GM19468 (cell line): ENCODE results near the gene ZNF431.
"Not testable (repeated sequence)": the region's sequence is repeated elsewhere in the genome, so short reads cannot be mapped to it uniquely, and the experiment has no call there.

ENCODE experiments used
- ATAC-seq: cut with Tn5 transposase; IDR thresholded peaks from one replicate; pipeline ENCODE4 v1.9.1; 2021; ENCODE audit warnings: mild to moderate bottlenecking, moderate library complexity, moderate number of reproducible peaks; ENCODE audit not compliant: unreplicated experiment; ENCODE audit errors: extremely low read depth

The ZNF431 gene

GRCh38 chr19:21143428-21143827 lies 1.6 kb downstream of the ZNF431 start:
- ATAC-seq = no peak

DNA sequence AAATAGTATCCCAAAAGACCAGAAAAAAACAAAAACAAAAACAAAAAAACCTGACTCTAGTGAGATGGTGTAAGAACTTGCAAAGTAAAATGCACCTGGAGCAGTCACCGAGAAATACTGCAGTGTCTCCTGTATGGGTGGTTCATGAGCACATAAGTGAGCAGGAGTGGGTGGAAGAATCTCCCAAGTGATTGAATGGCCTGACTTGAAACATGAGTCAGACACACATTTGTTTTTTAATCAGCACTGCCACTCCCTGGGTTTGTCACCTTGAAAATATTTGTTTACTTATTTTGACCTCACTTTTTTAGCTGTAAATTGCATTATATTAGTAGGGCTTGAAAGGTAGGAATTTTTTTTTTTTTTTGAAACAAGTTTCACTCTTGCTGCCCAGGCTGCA lies 2.0 kb downstream of the ZNF431 start:
- no peak for ATAC-seq

DNA sequence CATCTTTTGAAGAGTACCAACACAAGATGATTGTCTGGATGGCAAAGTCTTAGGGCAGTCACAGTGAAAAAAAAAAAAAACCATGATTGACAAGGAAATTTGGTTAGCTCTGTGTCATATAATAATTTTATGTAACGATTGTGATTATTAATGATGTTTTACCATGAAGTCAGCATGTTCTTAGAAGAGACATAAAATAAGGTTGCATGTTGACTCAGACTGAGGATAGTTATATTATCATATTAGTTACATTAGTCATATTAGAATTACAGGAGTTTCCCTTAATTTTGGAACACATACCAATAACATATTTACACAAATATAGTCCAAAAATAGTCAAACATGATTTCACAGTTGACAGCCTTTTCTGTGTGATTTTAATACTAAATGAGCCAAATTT lies 5.7 kb downstream of the ZNF431 start:
- no peak for ATAC-seq

DNA sequence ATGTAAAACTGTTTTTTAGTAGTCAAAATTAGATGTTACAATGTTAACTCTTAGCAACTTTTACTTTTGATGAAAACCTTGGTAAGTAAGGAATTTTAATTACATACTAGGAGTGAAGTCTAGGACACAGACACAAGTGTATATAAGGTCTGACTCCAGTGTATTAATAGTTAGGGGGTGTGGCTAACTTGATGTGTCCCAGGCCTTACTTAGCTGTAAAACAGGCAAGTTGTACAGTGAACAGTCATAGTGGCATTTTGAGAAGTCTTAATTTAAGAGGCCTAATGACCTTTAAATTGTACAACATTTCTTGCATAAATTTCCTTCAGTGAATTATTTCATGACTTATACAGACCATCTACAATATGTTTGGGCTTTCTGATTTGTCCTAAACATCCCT lies 6.8 kb downstream of the ZNF431 start:
- ATAC-seq = no peak

DNA sequence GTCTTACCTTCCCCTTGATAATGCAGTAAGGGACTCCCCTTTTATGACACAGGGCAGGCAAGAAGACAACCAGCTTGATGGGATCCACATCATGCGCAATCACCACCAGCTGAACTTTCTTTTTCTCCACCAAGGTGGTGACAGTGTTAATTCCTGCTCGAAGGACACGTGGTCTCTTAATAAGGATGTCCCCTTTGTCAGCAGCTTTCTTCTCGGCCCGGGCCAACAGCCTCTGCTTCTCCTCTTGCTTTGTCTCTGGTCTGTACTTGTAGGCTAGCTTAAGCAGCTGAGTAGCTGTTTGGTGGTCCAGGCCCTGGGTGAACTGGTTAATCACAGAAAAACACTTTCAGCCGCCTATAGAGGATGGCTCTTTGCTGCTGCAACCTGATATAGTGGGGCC lies 8.0 kb downstream of the ZNF431 start:
- no peak for ATAC-seq

DNA sequence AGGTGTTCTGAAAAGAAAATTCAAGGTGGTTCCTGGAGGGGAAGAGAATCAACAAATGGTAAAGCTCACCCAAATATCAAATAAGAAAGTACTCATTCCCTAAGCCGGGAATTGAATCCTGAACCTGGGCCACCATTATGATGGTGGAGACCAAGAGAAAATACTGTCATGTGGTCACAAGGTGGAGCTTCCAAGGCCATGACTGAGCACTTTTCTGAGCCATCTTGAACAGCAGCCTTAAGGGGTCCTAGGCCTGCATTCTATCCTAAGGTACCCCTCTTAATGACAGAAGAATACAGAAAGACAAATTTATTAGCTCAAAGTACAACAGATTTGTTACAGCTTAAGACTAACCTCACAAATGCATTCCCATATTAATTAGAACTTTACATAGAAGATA lies 9.6 kb downstream of the ZNF431 start:
- no peak for ATAC-seq

DNA sequence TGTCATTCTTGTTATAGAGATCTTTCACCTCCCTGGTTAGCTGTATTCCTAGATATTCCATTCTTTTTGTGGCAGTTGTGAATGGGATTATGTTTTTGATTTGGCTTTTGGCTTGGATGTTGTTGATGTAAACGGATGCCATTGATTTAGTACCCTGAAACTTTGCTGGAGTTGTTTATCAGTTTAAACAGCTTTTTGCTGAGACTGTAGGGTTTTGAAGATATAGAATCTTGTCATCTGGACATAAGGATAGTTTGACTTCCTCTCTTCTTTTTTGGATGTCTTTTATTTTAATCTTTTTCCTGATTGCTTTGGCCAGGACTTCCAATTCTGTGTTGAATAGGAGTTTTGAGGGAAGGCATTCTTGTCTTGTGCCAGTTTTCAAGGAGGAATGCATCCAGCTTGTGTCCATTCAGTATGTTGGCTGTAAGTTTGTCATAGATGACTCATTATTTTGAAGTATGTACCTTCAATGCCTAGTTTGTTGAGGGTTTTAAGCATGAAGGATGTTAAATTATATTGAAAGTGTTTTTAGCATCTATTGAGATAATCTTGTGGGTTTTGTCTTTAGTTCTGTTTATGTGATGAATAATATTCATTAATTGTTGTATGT lies 16.8 kb downstream of the ZNF431 start:
- no peak for ATAC-seq

DNA sequence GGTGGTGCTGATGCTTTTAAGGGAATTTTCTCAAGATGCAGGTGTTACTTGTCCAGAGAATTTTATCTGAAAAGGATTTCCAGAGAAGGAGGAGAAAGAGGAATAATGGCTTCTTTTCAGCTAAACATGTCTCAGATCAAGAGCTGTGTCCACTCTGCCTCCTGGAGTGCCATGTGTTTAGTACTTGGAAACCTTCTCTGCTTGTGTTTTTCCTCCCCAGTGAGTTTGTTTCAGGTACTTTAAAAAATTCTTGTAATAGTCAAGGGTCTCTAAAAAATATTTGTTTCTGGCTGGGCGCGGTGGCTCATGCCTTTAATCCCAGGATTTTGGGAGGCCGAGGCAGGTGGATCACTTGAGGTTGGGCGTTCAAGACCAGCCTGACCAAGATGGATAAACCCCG lies 22.7 kb downstream of the ZNF431 start:
- no peak for ATAC-seq

DNA sequence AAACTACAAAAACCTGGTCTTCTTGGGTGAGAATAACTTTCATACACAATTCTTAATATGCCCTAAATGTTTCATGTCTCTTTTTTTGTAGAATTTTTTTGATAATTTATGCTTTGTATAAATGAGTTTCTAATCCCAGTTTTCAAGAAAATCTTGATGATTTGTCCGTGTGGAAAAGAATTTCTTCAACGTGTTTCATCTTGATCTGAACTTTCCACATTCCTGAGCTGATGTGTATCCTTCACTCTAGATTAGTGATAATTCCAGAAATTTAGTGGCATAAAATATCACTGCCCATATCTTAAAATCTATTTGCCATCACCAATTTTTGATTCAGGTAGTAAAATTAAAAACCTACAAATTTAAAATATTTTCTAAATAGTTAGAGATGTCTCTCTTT lies 24.6 kb downstream of the ZNF431 start:
- no peak for ATAC-seq

DNA sequence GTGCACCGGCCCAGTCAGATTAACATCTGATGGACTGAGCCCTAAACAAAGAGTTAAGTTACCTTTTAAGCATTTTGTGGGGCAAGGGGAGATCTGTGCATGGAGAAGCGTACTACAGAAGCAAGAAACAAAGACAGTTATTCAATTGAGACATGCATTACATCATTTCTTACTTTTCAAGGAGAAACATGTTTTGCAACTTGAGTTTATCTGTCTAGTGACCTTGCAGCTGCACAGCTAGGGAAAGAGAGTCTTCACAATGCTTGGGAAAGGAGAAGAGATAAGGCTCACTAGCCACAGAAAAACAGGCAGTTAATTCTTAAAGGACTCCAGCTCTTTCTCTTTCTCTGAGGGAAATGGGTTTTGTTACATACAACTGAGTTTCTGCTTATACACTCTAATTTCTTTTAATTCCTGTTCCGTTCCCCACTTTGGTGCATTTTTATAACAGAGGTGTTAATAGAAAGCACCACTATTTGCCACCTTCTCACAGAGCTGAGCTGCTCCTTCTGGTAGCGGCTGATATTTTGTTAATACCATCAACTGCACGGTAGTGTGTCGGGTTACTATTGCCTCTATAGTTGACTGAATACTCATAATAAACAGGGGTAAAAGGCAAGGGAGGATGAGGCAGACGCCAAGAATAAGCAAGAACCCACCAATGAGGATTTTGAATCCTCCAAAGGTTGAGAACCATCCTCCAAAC lies 55.9 kb downstream of the ZNF431 start:
- no peak for ATAC-seq

GRCh38 chr19:21202865-21203494 lies 61.1 kb downstream of the ZNF431 start:
- no peak for ATAC-seq

- ATAC-seq = no peak
Observed at GRCh38 chr19:21210037-21210621, 68.3 kb downstream of the ZNF431 start.

DNA sequence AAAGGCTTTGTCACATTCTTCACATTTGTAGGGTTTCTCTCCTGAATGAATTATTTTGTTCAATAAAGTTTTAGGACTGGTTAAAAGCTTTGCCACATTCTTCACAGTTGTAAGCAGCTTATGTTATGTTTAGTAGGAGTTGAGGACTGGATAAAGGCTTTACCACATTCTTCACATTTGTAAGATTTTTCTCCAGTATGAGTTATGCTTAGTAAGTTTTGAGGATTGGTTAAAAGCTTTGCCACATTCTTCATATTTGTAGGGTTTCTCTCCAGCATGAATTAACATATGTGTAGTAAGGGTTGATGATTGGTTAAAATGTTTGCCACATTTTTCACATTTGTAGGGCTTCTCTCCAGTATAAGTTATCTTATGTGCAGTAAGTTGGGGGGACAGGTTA lies 79.9 kb downstream of the ZNF431 start:
- no peak for ATAC-seq

DNA sequence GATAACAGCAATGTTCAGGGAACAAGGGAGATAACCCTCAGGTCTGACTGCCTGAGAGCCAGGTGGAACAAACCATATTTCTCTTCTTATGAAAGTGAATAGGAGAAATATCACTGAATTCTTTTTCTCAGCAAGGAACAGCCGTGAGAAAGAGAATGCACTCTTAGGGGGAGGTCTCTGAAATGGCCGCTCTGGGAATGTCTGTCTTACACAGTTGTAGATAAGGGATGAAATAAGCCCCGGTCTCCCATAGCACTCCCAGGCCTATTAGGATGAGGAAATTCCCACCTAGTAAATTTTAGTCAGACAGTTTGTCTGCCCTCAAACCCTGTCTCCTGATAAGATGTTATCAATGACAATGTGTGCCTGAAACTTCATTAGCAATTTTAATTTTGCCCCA lies 88.1 kb downstream of the ZNF431 start:
- not testable (repeated sequence) for ATAC-seq

DNA sequence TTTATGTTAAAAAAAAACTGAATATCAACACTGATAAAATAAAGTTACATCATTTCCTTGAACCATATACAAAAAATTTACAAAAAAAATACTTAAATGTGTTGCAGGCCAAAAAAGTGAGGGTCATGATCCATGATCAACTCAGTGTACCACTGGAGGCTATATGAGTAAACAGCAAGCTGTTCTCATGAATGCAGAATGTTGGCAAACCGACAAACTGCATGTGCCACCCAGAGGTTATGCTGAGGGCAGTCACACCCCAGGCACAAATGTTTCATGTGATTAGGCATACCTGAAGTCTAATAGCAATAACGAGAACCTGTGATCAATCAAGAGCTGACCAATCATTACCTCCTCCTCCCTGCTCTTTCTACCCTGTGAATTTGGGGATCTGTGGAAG lies 91.9 kb downstream of the ZNF431 start:
- no peak for ATAC-seq

DNA sequence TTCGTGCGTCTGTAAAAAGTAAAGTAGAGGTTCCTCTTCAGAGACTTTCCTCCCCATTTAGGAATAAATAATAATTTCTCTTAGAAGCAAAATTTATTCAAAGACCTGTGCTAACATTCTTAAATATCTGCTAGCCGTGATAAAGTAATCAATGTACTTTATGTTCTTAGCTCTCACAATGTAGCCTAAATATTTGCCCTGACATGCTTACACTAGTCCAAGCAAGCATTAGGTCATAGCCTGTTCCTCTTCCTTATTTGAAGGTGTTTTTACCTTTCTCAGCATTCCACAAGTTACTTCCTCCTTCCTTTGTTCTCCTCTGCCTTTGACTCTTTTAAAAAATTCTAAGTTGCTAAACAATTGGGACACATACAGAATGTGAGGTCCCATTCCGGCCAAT lies 94.9 kb downstream of the ZNF431 start:
- not testable (repeated sequence) for ATAC-seq

- no peak for ATAC-seq
Observed at GRCh38 chr19:21238670-21239069, 96.8 kb downstream of the ZNF431 start.
